CD4-positive, CD25-positive, alpha-beta regulatory T cell (primary cell): Measurements from ENCODE around the gene SOX6. TPM values are rescaled to one million over a fixed set of nuclear protein-coding genes. Genes with fewer than 3 reads are reported as not detected.
"Not testable (repeated sequence)": the region's sequence is repeated elsewhere in the genome, so short reads cannot be mapped to it uniquely, and the experiment has no call there.

Experiments
- ATAC-seq, 2 donors: fragments of 150-1000 bp; cut with Tn5 transposase; one replicate each; pipeline ENCODE4 v1.10.0; 2021; ENCODE audit warnings: low read depth in 2 of 2, moderate number of reproducible peaks in 2 of 2, moderate library complexity in 1 of 2
- DNase-seq, 3 donors: peaks; one replicate each; pipeline versions ENCODE4 v3.0.0 to v3.0.0-alpha.2; 2012 to 2022; ENCODE audit warnings: mixed read lengths in 1 of 3
- H3K27ac ChIP-seq: one replicate; pipeline ENCODE4 v1.7.0; 2013; ENCODE audit warnings: mild to moderate bottlenecking, low read length; ENCODE audit not compliant: insufficient read depth, poor library complexity, severe bottlenecking
- H3K27me3 ChIP-seq: one replicate; pipeline ENCODE4 v1.7.0; 2013; ENCODE audit warnings: low read length; ENCODE audit not compliant: control insufficient read depth, insufficient read depth
- H3K36me3 ChIP-seq: one replicate; pipeline ENCODE4 v1.7.0; 2013; ENCODE audit warnings: mild to moderate bottlenecking, low read length, moderate library complexity; ENCODE audit not compliant: control insufficient read depth, insufficient read depth
- H3K4me1 ChIP-seq: 2 replicates; pipeline ENCODE4 v1.7.0; 2013; ENCODE audit warnings: mild to moderate bottlenecking, low read length; ENCODE audit not compliant: insufficient read depth, control insufficient read depth, poor library complexity, severe bottlenecking
- H3K4me3 ChIP-seq: one replicate; pipeline ENCODE4 v1.7.0; 2013; ENCODE audit warnings: low read depth, mild to moderate bottlenecking, low read length, moderate library complexity
- H3K9me3 ChIP-seq, 2 experiments: 1 replicate in 1 of 2; 2 replicates in 1 of 2; pipeline ENCODE4 v1.7.0; 2013; ENCODE audit warnings: low read length in 2 of 2, mild to moderate bottlenecking in 1 of 2, moderate library complexity in 1 of 2; ENCODE audit not compliant: control insufficient read depth in 2 of 2
- H3K27ac Mint-ChIP-seq, 3 donors: one replicate each; pipeline ENCODE4 v1.8.0; 2020 to 2022; ENCODE audit warnings: mild to moderate bottlenecking in 3 of 3, mixed read lengths in 3 of 3, moderate library complexity in 2 of 3
- H3K27me3 Mint-ChIP-seq: one replicate; pipeline ENCODE4 v1.8.0; 2022; ENCODE audit warnings: mild to moderate bottlenecking, mixed read lengths
- H3K36me3 Mint-ChIP-seq: one replicate; pipeline ENCODE4 v1.8.0; 2020; ENCODE audit warnings: mixed read lengths
- H3K4me1 Mint-ChIP-seq, 4 donors: one replicate each; pipeline ENCODE4 v1.8.0; 2020 to 2022; ENCODE audit warnings: mixed read lengths in 4 of 4, mild to moderate bottlenecking in 1 of 4
- H3K4me3 Mint-ChIP-seq, 4 donors: one replicate each; pipeline ENCODE4 v1.8.0; 2020 to 2022; ENCODE audit warnings: mild to moderate bottlenecking in 4 of 4, mixed read lengths in 4 of 4, moderate library complexity in 3 of 4
- H3K9me3 Mint-ChIP-seq, 7 donors: one replicate each; pipeline ENCODE4 v1.8.0; 2020 to 2022; ENCODE audit warnings: mixed read lengths in 7 of 7, mild to moderate bottlenecking in 3 of 7, moderate library complexity in 2 of 7
- polyA plus RNA-seq, 4 donors: library from polyadenylated mRNA; unstranded; fragments of 300-500 nt; fragmentation: Illumina TruSeq; gene quantifications; one replicate each; pipeline ENCODE4 v1.2.3, GENCODE V29; 2021
- total RNA-seq: library from RNA; stranded (reverse); gene quantifications from one replicate; pipeline ENCODE4 v1.2.3, GENCODE V29; 2022

The SOX6 gene
- total and polyA plus RNA-seq, 5 donors from 2014 or later: 0.05 TPM; not detected in 4

DNA sequence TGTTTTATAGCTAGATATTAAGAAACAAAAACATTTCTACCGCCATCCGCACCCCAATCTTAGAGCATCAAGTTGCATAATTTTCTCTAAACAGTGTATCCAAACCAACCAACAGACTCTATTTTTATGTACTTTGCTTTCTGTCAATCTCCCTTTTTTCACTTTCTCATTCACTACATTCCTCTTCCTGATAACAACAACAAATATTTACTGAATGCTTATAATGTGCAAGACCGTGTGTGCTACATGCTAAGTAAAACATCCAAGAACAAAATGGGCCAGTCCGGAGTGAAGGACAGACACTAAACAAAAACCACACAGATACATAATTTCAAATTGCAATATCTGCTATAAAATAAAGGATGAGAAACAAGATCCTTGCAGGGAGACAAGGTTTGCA is 38.6 kb upstream of the SOX6 start:
- Histone ChIP-seq H3K4me1 (no peaks in the 10 kb centered on the region), H3K27me3 (no peaks in the 10 kb centered on the region), H3K27ac (no peak overlapping the region), H3K36me3 (no peaks in the 10 kb centered on the region), H3K4me3 (no peak overlapping the region), H3K9me3 (peaks cover 0 to 4% of the 10 kb centered on the region in 2 experiments)
- Mint-ChIP-seq H3K9me3 (peaks cover 0 to 12% (median 4%) of the 10 kb centered on the region in 7 donors), H3K27ac (no peak overlapping the region), H3K4me1 (no peaks in the 10 kb centered on the region), H3K4me3 (peak overlapping the region in 1 of 4 donors; percentile 80), H3K36me3 (no peaks in the 10 kb centered on the region), H3K27me3 (no peaks in the 10 kb centered on the region)
- DNase-seq: no peak
- ATAC-seq: no peak

DNA sequence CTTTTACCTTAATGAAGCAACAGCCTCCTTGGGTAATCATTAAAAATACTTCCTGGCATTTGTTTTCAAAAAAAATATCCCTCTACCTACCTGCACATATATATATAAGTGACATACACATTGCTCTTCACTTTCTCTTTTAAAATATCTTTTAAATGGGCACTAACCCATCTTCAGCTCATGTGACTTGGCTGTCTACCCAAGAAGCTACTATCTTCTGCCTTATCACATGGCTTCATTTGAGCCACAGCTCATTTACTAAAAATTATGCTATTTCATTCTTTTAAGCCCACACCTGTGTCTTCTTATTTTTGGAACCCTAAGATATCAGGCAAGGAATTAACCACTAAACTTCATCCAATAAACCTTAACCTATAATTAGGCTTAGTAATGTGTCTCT is 37.0 kb upstream of the SOX6 start:
- Histone ChIP-seq H3K4me1 (no peaks in the 10 kb centered on the region), H3K9me3 (peaks cover 0 to 4% of the 10 kb centered on the region in 2 experiments), H3K36me3 (no peaks in the 10 kb centered on the region), H3K27me3 (no peaks in the 10 kb centered on the region), H3K4me3 (no peak overlapping the region), H3K27ac (no peak overlapping the region)
- H3K9me3 Mint-ChIP-seq: peaks cover 0 to 23% (median 4%) of the 10 kb centered on the region in 7 donors
- no peaks in the 10 kb centered on the region for H3K36me3 Mint-ChIP-seq
- H3K27ac Mint-ChIP-seq: no peak overlapping the region
- DNase-seq (no peak), ATAC-seq (no peak)
- H3K4me1 Mint-ChIP-seq: no peaks in the 10 kb centered on the region
- no peaks in the 10 kb centered on the region for H3K27me3 Mint-ChIP-seq
- H3K4me3 Mint-ChIP-seq: no peak overlapping the region

DNA sequence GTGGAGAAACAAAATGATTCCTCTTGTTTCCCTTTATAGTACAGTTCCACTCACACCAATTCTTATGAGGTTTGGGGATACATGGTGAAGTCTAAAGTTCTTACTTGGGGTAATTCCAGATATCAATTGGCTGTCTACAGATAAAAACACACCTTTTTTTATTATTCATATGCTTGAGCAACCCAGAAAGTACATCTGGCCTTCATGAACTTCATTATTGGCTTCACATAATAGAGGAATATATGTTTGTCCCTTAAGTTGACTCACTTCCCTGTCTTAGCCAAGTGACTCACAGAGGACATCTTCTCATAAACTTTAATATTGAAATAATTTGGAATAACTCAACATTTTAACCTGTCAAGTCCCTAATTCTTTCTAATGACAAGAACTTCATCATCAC is 36.3 kb upstream of the SOX6 start:
- Mint-ChIP-seq H3K27ac (no peak overlapping the region), H3K27me3 (no peaks in the 10 kb centered on the region), H3K4me3 (no peak overlapping the region), H3K36me3 (no peaks in the 10 kb centered on the region), H3K4me1 (no peaks in the 10 kb centered on the region), H3K9me3 (peaks cover 0 to 23% (median 4%) of the 10 kb centered on the region in 7 donors)
- no peaks in the 10 kb centered on the region for H3K4me1 ChIP-seq
- H3K4me3 ChIP-seq: no peak overlapping the region
- H3K9me3 ChIP-seq: peaks cover 0 to 4% of the 10 kb centered on the region in 2 experiments
- DNase-seq (no peak), ATAC-seq (no peak)
- H3K27me3 ChIP-seq: no peaks in the 10 kb centered on the region
- H3K36me3 ChIP-seq: no peaks in the 10 kb centered on the region
- no peak overlapping the region for H3K27ac ChIP-seq

DNA sequence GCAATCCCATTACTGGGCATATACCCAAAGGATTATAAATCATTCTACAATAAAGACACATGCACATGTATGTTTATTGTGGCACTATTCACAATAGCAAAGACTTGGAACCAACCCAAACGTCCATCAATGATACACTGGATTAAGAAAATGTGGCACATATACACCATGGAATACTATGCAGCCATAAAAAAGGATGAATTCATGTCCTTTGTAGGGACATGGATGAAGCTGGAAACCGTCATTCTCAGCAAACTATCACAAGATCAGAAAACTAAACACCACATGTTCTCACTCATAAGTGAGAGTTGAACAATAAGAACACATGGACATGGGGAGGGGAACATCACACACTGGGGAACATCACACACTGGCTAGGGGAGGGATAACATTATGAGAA is 34.5 kb upstream of the SOX6 start:
- H3K9me3 ChIP-seq, ATAC-seq, H3K27me3 Mint-ChIP-seq, H3K4me1 Mint-ChIP-seq, H3K27ac Mint-ChIP-seq, H3K36me3 Mint-ChIP-seq, H3K27me3 ChIP-seq, H3K36me3 ChIP-seq, DNase-seq, H3K4me3 ChIP-seq, H3K27ac ChIP-seq, H3K4me1 ChIP-seq, H3K4me3 Mint-ChIP-seq: not testable (repeated sequence)
- H3K9me3 Mint-ChIP-seq: peaks cover 0 to 23% (median 4%) of the 10 kb centered on the region in 7 donors

DNA sequence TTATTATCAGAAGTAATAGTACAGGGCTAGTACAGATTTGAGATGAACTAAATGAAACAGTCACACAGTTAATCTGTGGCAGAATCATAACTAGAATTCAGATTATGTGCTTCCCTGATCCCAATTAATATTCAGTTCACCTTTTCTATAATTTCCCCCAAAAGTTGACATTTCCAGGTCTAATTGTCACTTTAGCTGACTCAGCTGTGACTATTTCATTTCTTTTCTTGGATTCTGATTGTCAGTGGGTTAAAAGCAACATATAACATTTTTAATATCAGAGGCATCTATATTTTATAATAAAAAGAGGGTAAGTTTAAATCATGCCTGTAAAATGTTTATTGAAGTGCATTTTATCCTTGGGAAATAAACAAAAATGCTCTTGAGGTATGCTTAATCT is 28.8 kb upstream of the SOX6 start:
- Mint-ChIP-seq H3K4me3 (no peak overlapping the region), H3K27ac (no peak overlapping the region), H3K27me3 (no peaks in the 10 kb centered on the region), H3K36me3 (no peaks in the 10 kb centered on the region), H3K9me3 (peaks cover 0 to 13% (median 0%) of the 10 kb centered on the region in 7 donors), H3K4me1 (no peaks in the 10 kb centered on the region)
- DNase-seq (no peak), ATAC-seq (no peak)
- H3K4me3 ChIP-seq: no peak overlapping the region
- no peak overlapping the region for H3K27ac ChIP-seq
- peaks cover 0 to under 1% of the 10 kb centered on the region in 2 experiments for H3K9me3 ChIP-seq
- H3K27me3 ChIP-seq: no peaks in the 10 kb centered on the region
- no peaks in the 10 kb centered on the region for H3K36me3 ChIP-seq
- H3K4me1 ChIP-seq: no peaks in the 10 kb centered on the region

DNA sequence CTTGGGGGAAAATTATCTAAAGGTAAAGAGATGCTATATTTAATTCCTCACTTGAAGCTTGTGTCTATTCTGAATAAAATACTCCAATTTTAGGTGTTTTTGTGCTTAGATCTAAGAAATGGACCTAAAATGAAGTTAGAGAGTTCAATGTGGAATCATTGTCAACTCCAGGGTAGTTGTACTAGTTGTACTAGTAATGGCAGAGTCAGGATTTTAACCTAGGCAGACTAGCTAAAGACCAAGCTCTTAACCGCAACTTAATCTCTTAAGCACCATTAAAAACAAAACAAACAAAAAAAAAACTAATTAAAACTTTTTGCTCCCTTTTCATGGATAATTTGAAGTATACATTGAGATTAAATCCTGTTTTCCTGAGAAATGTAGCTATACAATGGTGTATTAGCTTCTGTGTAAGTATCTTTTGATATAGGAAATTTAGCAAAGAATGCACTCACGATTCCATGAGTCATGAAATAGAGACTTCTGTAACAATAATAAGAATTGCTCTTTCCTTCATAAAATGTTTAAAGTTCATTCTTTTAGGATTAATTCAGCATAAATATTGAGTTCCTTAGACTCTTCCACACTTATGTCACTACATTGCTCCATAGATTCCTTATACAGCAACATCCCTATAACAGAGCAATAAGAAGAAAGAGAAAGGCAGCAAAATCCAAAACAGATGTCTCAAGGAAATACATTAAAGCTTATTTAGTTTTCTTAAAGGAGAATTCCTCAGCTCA is 26.5 kb upstream of the SOX6 start:
- H3K4me3 ChIP-seq: no peak overlapping the region
- H3K27me3 ChIP-seq: no peaks in the 10 kb centered on the region
- Mint-ChIP-seq H3K9me3 (peaks cover 0 to 5% (median 0%) of the 10 kb centered on the region in 7 donors), H3K36me3 (no peaks in the 10 kb centered on the region), H3K4me1 (no peaks in the 10 kb centered on the region), H3K27me3 (no peaks in the 10 kb centered on the region), H3K27ac (no peak overlapping the region), H3K4me3 (no peak overlapping the region)
- H3K27ac ChIP-seq: no peak overlapping the region
- H3K36me3 ChIP-seq: no peaks in the 10 kb centered on the region
- DNase-seq (no peak), ATAC-seq (no peak)
- no peaks in the 10 kb centered on the region for H3K9me3 ChIP-seq
- H3K4me1 ChIP-seq: no peaks in the 10 kb centered on the region

DNA sequence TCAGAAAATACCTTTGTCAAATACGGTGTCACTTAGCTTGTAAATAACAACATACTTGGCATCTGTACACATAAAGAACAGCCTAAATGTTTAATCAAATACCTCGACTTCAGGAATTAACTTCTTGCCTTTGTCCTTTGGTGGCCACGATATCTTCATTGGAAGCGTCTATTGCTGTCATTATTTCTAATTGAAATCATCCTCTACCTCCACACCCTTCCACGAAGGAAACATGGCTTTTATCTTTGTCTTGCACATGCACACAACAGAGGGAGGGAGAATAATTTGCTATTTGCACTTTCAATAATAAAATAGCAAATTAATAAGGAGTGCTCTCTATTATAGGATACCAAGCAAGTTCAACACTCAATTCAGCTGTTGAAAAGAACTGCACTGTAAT is 25.8 kb upstream of the SOX6 start:
- Mint-ChIP-seq H3K27me3 (no peaks in the 10 kb centered on the region), H3K9me3 (peaks cover 0 to 7% (median 0%) of the 10 kb centered on the region in 7 donors), H3K27ac (no peak overlapping the region), H3K4me3 (no peak overlapping the region), H3K4me1 (no peaks in the 10 kb centered on the region), H3K36me3 (no peaks in the 10 kb centered on the region)
- Histone ChIP-seq H3K27ac (no peak overlapping the region), H3K27me3 (no peaks in the 10 kb centered on the region), H3K4me1 (no peaks in the 10 kb centered on the region), H3K4me3 (no peak overlapping the region), H3K9me3 (no peaks in the 10 kb centered on the region), H3K36me3 (no peaks in the 10 kb centered on the region)
- ATAC-seq: no peak
- DNase-seq: no peak

DNA sequence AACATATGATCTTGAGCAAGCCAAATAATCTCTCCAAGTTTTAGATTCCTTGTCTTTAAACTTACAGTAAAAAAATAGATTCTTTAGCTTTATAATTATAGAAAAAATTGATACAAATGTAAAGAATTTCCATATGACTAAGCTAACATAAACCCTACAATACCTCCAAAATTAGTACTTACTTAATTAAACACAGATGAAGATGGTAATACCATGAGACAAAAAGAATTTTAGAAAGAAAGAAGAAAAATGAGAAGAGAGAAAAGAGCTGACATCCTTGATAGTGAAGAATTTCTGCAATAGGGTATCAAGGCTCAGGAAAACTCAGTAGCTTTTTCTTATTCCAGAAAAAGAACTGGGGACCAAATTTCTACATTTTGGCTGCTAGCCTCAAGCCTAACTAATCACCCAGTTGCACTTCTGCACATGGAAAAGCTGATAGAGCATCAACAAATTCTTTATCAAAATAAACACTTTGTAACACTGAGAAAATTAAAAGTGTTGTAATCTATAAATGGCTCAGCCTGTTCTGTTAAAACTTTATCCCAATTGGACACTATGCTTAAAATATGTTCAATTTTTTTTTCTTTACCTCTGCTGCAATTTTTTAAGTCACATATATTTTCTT is 24.7 kb upstream of the SOX6 start:
- Mint-ChIP-seq H3K27me3 (no peaks in the 10 kb centered on the region), H3K4me1 (no peaks in the 10 kb centered on the region), H3K27ac (no peak overlapping the region), H3K36me3 (no peaks in the 10 kb centered on the region), H3K4me3 (no peak overlapping the region), H3K9me3 (peaks cover 0 to 5% (median 0%) of the 10 kb centered on the region in 7 donors)
- no peak overlapping the region for H3K27ac ChIP-seq
- no peaks in the 10 kb centered on the region for H3K9me3 ChIP-seq
- no peaks in the 10 kb centered on the region for H3K27me3 ChIP-seq
- DNase-seq (no peak), ATAC-seq (no peak)
- no peaks in the 10 kb centered on the region for H3K4me1 ChIP-seq
- H3K36me3 ChIP-seq: no peaks in the 10 kb centered on the region
- H3K4me3 ChIP-seq: no peak overlapping the region
